HepG2 (cell line): ENCODE measurements around the gene ZBTB22. TPM values are rescaled to one million over a fixed set of nuclear protein-coding genes. Genes with fewer than 3 reads are reported as not detected.
A peak's percentile ranks its signal among the peaks of the same experiment; 100 is the strongest.

Experiments
- ATAC-seq: fragments of 200-7000 bp; cut with Tn5 transposase; 3 replicates; pipeline ENCODE4 v1.9.1; 2020; ENCODE audit warnings: mild to moderate bottlenecking, moderate library complexity
- BruUV-seq: library from RNA; stranded (reverse); fragments of 400-500 nt; replicated peaks from 2 replicates; lab custom pipeline; 2021; lab: Mats Ljungman, UMichigan
- CTCF ChIA-PET: fragments of 300-600 bp; formaldehyde crosslinking; extraction: SDS; loops from one replicate; lab custom pipeline; 2021; ENCODE audit warnings: low total read pairs, inconsistent platforms, low intra/inter-chr PET ratio; lab: Yijun Ruan, JAX
- POLR2A ChIA-PET: fragments of 350-600 bp; sonication (Branson Sonifier 250); formaldehyde crosslinking; loops from one replicate; lab custom pipeline; 2020; ENCODE audit warnings: antibody characterized with exemption, inconsistent platforms; lab: Yijun Ruan, JAX
- DNase-seq: peaks from one replicate; pipeline ENCODE4 v3.0.0-alpha.2; 2015; ENCODE audit warnings: low spot score
- FAIRE-seq: peaks from 3 replicates; lab custom pipeline; 2011; peaks lifted over from hg19 to GRCh38; lab: Jason Lieb, UNC
- H2AFZ ChIP-seq: one replicate; pipeline ENCODE4 v1.6.1; 2011; ENCODE audit warnings: low read length, inconsistent platforms
- H3K27ac ChIP-seq: fragments of 300-600 bp; 3 replicates; pipeline ENCODE4 v1.8.0; 2011; ENCODE audit warnings: mixed run types, mild to moderate bottlenecking, mixed read lengths, low read length, inconsistent platforms; ENCODE audit not compliant: insufficient read depth; ENCODE audit errors: extremely low read length
- H3K27me3 ChIP-seq, 2 experiments: fragments of 200-600 bp in 1 of 2; 2 replicates in 1 of 2; 3 replicates in 1 of 2; pipeline versions ENCODE4 v1.6.0 to v1.8.0; 2011; ENCODE audit warnings: low read length in 2 of 2, mild to moderate bottlenecking in 2 of 2, moderate library complexity in 2 of 2, inconsistent platforms in 1 of 2; ENCODE audit not compliant: insufficient read depth in 2 of 2, control insufficient read depth in 1 of 2
- H3K36me3 ChIP-seq, 2 experiments: fragments of 200-600 bp in 1 of 2; replicated peaks in 1 of 2; 2 replicates in 1 of 2; 3 replicates in 1 of 2; pipeline versions ENCODE4 v1.5.1 to v1.8.0; 2011; ENCODE audit warnings: low read length in 2 of 2, inconsistent platforms in 1 of 2; ENCODE audit not compliant: insufficient read depth in 2 of 2, control insufficient read depth in 1 of 2
- H3K4me1 ChIP-seq: 2 replicates; pipeline ENCODE4 v1.5.1; 2012; ENCODE audit warnings: low read length, inconsistent platforms; ENCODE audit not compliant: insufficient read depth
- H3K4me2 ChIP-seq: 2 replicates; pipeline ENCODE4 v1.6.0; 2011; ENCODE audit warnings: low read depth, low read length, inconsistent platforms
- H3K4me3 ChIP-seq, 3 experiments: fragments of 200-600 bp in 1 of 3; sonication (generic), shearing (Covaris generic) in 1 of 3; replicated peaks in 1 of 3; 2 replicates each; pipeline ENCODE4 v1.5.1; 2011 to 2016; ENCODE audit warnings: low read length in 3 of 3, inconsistent platforms in 2 of 3, low read depth in 2 of 3, mild to moderate bottlenecking in 2 of 3, control low read depth in 1 of 3, mixed read lengths in 1 of 3; ENCODE audit not compliant: insufficient read depth in 1 of 3
- H3K79me2 ChIP-seq: one replicate; pipeline ENCODE4 v1.6.1; 2011; ENCODE audit warnings: low read length, inconsistent platforms; ENCODE audit not compliant: insufficient read depth
- H3K9ac ChIP-seq: 2 replicates; pipeline ENCODE4 v1.6.0; 2011; ENCODE audit warnings: mild to moderate bottlenecking, low read depth, low read length, inconsistent platforms; ENCODE audit not compliant: insufficient read depth
- H3K9me3 ChIP-seq: 2 replicates; pipeline ENCODE4 v1.5.1; 2012; ENCODE audit warnings: mild to moderate bottlenecking, low read length
- H4K20me1 ChIP-seq: 2 replicates; pipeline ENCODE4 v1.6.0; 2011; ENCODE audit warnings: inconsistent platforms, mild to moderate bottlenecking, low read length, moderate library complexity; ENCODE audit not compliant: insufficient read depth
- HMG20B ChIP-seq: conservative IDR thresholded peaks from 2 replicates; pipeline ENCODE4 v1.6.1; 2016; ENCODE audit warnings: missing genetic modification reagents, missing compliant biosample characterization
- KDM3A ChIP-seq: IDR thresholded peaks from 2 replicates; pipeline ENCODE4 v1.6.1; 2018; ENCODE audit warnings: low read depth, missing compliant biosample characterization
- MXD4 ChIP-seq: IDR thresholded peaks from 2 replicates; pipeline ENCODE4 v1.6.1; 2016; ENCODE audit warnings: mild to moderate bottlenecking, missing biosample characterization, missing genetic modification reagents
- NFYC ChIP-seq: IDR thresholded peaks from 2 replicates; pipeline ENCODE4 v1.6.1; 2016; ENCODE audit warnings: missing genetic modification reagents, missing compliant biosample characterization
- RFXANK ChIP-seq: IDR thresholded peaks from 2 replicates; pipeline ENCODE4 v1.6.1; 2016
- ZNF75D ChIP-seq: sonication (generic); formaldehyde crosslinking; IDR thresholded peaks from 2 replicates; pipeline ENCODE4 v1.8.1; 2023; ENCODE audit warnings: missing genetic modification reagents, mild to moderate bottlenecking, borderline replicate concordance
- ZNF879 ChIP-seq: sonication (generic); formaldehyde crosslinking; IDR thresholded peaks from 2 replicates; pipeline ENCODE4 v1.8.1; 2023; ENCODE audit warnings: missing genetic modification reagents
- WGBS: methylation state at CpG from one replicate; pipeline ENCODE4 v1.1.6; 2017; ENCODE audit warnings: low lambda C conversion rate; 5-methylcytosine and 5-hydroxymethylcytosine counted together
- in situ Hi-C: cut with HindIII; loops from 2 replicates; pipeline ENCODE4 v1.10.0; 2017; ENCODE audit warnings: low pct_unique_long_range_greater_than_20kb; ENCODE audit not compliant: extremely low pct_ligation_motif_present
- intact Hi-C: fragments of 100-400 bp; cut with micrococcal nuclease; formaldehyde crosslinking; loops from one replicate; pipeline ENCODE4 v1.10.0; 2022; ENCODE audit not compliant: unreplicated experiment
- polyA plus RNA-seq, 8 experiments: library from polyadenylated mRNA; depleted of rRNA in 3 of 8; stranded (reverse) in 7 of 8; unstranded in 1 of 8; fragments of >200 nt; fragmentation: Illumina TruSeq in 4 of 8; extraction: Trizol in 4 of 8; gene quantifications; 2 replicates each; pipeline versions ENCODE4 v1.2.1 to v1.2.3, GENCODE V29; 2011 to 2016; ENCODE audit warnings: low read depth in 4 of 8, missing spikeins in 1 of 8, mixed read lengths in 1 of 8; ENCODE audit not compliant: insufficient read depth in 1 of 8
- total RNA-seq, 5 experiments: library from RNA; depleted of rRNA; stranded (reverse); fragments of >200 nt; fragmentation: Illumina TruSeq; extraction: Trizol; gene quantifications; 2 replicates each; pipeline ENCODE4 v1.2.3, GENCODE V29; 2016; ENCODE audit warnings: low read depth in 1 of 5
- TF ChIP-seq, protein P1 (sequence below): sonication (generic); formaldehyde crosslinking; IDR thresholded peaks from 2 replicates; pipeline ENCODE4 v1.8.0; 2023; ENCODE audit warnings: mild to moderate bottlenecking, missing genetic modification reagents
- TF ChIP-seq, protein P2 (sequence below): sonication (generic); formaldehyde crosslinking; IDR thresholded peaks from 2 replicates; pipeline ENCODE4 v1.5.1; 2020; ENCODE audit warnings: missing genetic modification reagents, mild to moderate bottlenecking, borderline replicate concordance
- TF ChIP-seq, protein P3 (sequence below), 2 experiments: sonication (generic) in 1 of 2; formaldehyde crosslinking in 1 of 2; IDR thresholded peaks; 2 replicates each; pipeline versions ENCODE4 v1.4.0 to v1.6.1; 2016 to 2020; ENCODE audit warnings: borderline replicate concordance in 1 of 2, low read depth in 1 of 2, mild to moderate bottlenecking in 1 of 2, missing genetic modification reagents in 1 of 2
- TF ChIP-seq, protein P4 (sequence below): conservative IDR thresholded peaks from 2 replicates; pipeline ENCODE4 v1.6.1; 2018; ENCODE audit warnings: missing genetic modification reagents
- TF ChIP-seq, protein P5 (sequence below): sonication (generic); formaldehyde crosslinking; IDR thresholded peaks from 2 replicates; pipeline ENCODE4 v1.8.0; 2022; ENCODE audit warnings: missing genetic modification reagents, mild to moderate bottlenecking, moderate library complexity, borderline replicate concordance

ZBTB22 gene
- total and polyA plus RNA-seq, 2 of the 13 experiments (the other 11 are each of a cell fraction or from before 2014, with no cell fraction given) = 8.0 to 10.6 TPM

DNA sequence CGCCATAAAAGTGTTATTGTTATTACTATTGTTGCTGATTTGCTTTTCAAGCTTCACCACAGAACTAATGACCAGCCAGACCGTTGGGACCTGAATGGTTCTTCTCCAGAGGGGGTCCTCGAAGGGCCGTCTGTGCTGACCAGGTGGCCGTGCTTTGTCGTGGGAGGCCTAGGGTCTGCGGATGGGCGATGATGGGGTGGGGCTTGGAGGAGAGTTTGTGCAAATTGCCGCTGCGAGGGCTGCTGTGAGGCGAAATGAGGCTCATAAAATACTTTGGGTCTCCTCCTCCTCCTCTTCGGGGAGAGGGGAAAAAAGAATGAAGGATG, 6.0 kb upstream of the ZBTB22 start:
- intact Hi-C loops (loop anchor here (1.0 kb wide), 1 partner anchor 68 kb away; the partner anchor contains the start of gene KIFC1), in situ Hi-C loops (no loop called here)
- Histone ChIP-seq H3K4me3 (peak overlapping the region; percentile 53 to 88 (median 76)), H3K27ac (peak overlapping the region; percentile 54), H3K4me1 (peaks cover 46% of the 10 kb centered on the region), H3K9ac (peak overlapping the region; percentile 43), H3K4me2 (peak overlapping the region; percentile 90), H4K20me1 (no peaks in the 10 kb centered on the region), H3K27me3 (no peaks in the 10 kb centered on the region; a peak in 2 of 5 replicates), H3K79me2 (peaks cover 22% of the 10 kb centered on the region), H2AFZ (peak overlapping the region; percentile 85), H3K9me3 (no peaks in the 10 kb centered on the region), H3K36me3 (peaks cover 5 to 29% of the 10 kb centered on the region in 2 experiments)
- ChIA-PET CTCF (no interaction called here), POLR2A (interaction anchor here (0.8 kb wide), 1 partner anchor 354 kb away, joined by 3 read pairs; the partner anchor contains the start of gene BRD2)
- BruUV-seq = no TSS peak
- ATAC-seq = peak; percentile 25
- WGBS = under 1% methylated on average over 12 of the region's 12 CpGs
- FAIRE-seq = no peak
- no peak for DNase-seq
- TF ChIP-seq, protein P1, sequence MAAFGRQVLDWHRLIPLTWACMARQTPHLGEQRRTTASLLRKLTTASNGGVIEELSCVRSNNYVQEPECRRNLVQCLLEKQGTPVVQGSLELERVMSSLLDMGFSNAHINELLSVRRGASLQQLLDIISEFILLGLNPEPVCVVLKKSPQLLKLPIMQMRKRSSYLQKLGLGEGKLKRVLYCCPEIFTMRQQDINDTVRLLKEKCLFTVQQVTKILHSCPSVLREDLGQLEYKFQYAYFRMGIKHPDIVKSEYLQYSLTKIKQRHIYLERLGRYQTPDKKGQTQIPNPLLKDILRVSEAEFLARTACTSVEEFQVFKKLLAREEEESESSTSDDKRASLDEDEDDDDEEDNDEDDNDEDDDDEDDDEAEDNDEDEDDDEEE (CRISPR knock-in tag) = 0 out of 2 replicates have a peak, but pooled peaks have one; percentile 3
- TF ChIP-seq NFYC (CRISPR knock-in tag) (no peak), HMG20B (no peak), ZNF879 (CRISPR knock-in tag) (no peak; the same call in 1 of the 2 replicates), ZNF75D (CRISPR knock-in tag) (no peak), KDM3A (CRISPR knock-in tag) (no peak), RFXANK (no peak), MXD4 (CRISPR knock-in tag) (no peak; the same call in 1 of the 2 replicates)
- TF ChIP-seq, protein P2, sequence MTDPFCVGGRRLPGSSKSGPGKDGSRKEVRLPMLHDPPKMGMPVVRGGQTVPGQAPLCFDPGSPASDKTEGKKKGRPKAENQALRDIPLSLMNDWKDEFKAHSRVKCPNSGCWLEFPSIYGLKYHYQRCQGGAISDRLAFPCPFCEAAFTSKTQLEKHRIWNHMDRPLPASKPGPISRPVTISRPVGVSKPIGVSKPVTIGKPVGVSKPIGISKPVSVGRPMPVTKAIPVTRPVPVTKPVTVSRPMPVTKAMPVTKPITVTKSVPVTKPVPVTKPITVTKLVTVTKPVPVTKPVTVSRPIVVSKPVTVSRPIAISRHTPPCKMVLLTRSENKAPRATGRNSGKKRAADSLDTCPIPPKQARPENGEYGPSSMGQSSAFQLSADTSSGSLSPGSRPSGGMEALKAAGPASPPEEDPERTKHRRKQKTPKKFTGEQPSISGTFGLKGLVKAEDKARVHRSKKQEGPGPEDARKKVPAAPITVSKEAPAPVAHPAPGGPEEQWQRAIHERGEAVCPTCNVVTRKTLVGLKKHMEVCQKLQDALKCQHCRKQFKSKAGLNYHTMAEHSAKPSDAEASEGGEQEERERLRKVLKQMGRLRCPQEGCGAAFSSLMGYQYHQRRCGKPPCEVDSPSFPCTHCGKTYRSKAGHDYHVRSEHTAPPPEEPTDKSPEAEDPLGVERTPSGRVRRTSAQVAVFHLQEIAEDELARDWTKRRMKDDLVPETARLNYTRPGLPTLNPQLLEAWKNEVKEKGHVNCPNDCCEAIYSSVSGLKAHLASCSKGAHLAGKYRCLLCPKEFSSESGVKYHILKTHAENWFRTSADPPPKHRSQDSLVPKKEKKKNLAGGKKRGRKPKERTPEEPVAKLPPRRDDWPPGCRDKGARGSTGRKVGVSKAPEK (CRISPR knock-in tag) = no peak
- TF ChIP-seq, protein P3, sequence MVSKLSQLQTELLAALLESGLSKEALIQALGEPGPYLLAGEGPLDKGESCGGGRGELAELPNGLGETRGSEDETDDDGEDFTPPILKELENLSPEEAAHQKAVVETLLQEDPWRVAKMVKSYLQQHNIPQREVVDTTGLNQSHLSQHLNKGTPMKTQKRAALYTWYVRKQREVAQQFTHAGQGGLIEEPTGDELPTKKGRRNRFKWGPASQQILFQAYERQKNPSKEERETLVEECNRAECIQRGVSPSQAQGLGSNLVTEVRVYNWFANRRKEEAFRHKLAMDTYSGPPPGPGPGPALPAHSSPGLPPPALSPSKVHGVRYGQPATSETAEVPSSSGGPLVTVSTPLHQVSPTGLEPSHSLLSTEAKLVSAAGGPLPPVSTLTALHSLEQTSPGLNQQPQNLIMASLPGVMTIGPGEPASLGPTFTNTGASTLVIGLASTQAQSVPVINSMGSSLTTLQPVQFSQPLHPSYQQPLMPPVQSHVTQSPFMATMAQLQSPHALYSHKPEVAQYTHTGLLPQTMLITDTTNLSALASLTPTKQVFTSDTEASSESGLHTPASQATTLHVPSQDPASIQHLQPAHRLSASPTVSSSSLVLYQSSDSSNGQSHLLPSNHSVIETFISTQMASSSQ (IDR thresholded peaks at IDR 0.05; ENCODE audit: low read depth) = no peak
- TF ChIP-seq, protein P3 (CRISPR knock-in tag; IDR thresholded peaks at IDR 0.05; ENCODE audit: borderline replicate concordance) = no peak
- TF ChIP-seq, protein P4, sequence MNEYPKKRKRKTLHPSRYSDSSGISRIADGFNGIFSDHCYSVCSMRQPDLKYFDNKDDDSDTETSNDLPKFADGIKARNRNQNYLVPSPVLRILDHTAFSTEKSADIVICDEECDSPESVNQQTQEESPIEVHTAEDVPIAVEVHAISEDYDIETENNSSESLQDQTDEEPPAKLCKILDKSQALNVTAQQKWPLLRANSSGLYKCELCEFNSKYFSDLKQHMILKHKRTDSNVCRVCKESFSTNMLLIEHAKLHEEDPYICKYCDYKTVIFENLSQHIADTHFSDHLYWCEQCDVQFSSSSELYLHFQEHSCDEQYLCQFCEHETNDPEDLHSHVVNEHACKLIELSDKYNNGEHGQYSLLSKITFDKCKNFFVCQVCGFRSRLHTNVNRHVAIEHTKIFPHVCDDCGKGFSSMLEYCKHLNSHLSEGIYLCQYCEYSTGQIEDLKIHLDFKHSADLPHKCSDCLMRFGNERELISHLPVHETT = no peak
- TF ChIP-seq, protein P5, sequence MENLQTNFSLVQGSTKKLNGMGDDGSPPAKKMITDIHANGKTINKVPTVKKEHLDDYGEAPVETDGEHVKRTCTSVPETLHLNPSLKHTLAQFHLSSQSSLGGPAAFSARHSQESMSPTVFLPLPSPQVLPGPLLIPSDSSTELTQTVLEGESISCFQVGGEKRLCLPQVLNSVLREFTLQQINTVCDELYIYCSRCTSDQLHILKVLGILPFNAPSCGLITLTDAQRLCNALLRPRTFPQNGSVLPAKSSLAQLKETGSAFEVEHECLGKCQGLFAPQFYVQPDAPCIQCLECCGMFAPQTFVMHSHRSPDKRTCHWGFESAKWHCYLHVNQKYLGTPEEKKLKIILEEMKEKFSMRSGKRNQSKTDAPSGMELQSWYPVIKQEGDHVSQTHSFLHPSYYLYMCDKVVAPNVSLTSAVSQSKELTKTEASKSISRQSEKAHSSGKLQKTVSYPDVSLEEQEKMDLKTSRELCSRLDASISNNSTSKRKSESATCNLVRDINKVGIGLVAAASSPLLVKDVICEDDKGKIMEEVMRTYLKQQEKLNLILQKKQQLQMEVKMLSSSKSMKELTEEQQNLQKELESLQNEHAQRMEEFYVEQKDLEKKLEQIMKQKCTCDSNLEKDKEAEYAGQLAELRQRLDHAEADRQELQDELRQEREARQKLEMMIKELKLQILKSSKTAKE (CRISPR knock-in tag) = 0 out of 2 replicates have a peak, but pooled peaks have one; percentile 28
